ENCODE results near the gene DNAJB5.
"Not testable (repeated sequence)": the region's sequence is repeated elsewhere in the genome, so short reads cannot be mapped to it uniquely, and the experiment has no call there.

DNAJB5 gene

DNA sequence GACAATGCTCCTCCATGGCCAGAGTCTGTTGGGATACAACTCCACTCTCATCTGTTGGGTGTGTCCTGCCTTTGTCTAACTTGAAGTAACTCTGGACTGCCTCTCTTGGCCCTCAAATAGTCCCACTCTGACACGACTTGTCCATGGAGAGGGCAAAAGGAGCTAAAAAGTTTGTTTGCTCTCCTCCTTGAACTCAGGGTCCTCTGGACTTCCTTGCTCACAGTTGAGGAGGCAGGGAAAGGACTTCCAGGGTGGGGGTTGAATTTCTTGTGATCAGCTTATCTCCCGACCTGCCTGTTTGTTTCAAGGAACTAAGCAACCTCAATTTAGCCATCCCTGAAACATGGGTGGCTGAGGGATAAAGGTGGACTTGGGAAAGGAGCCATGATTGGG is 11.7 kb downstream of the DNAJB5 start:
- no peak for DNase-seq

DNA sequence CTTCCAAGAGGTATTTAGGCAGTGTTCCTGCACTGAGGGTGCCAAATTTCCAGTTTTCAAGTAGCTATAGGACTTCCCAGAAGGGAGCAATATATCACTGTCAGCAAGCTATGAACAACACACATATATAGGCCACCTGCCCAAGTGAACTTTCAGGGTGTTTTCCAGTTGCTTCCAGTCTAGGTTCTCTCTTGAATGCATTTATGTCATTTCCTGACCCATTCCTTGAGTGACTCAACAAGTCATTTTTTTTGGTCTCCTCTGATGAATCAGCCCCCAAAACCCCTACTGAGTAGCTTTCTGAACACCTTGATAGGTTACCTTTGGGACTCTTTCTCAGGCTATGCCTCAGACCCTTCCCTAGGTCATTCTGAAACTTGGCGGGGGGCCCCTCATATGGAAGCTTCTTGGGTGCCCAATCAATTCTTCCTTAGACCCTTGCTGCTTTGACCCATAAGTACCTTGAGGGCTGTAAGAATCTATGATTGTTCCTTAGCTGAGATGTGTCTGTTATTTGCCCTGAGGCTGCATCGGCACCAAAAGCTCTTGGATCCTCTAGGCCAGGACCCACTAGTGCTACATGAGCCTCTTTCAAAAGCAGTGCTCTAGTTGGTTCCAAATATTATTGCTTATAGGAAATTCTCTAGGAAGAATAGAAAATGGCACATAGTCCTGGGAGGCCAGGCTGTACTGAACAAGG is 12.4 kb downstream of the DNAJB5 start:
- DNase-seq = no peak

DNA sequence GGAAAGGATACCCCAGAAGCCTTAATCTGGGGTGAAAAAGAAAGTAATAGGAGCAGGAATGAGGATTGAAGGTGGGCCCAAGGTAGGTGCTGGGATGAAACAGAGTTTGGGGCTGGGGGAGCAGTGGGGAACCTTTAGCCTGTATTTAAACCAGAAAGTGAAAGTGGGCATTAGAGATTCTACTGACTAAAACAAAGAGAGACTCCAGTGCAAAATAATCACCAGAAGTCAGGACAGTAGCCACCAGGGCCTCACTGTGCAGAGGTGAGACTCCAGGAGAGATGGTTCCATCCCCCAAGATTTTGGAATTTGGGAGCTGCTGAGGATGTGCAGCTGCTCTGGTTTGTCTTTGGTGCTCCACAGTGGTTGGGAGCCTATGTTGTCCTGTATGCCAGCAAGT is 13.1 kb downstream of the DNAJB5 start:
- DNase-seq = no peak

DNA sequence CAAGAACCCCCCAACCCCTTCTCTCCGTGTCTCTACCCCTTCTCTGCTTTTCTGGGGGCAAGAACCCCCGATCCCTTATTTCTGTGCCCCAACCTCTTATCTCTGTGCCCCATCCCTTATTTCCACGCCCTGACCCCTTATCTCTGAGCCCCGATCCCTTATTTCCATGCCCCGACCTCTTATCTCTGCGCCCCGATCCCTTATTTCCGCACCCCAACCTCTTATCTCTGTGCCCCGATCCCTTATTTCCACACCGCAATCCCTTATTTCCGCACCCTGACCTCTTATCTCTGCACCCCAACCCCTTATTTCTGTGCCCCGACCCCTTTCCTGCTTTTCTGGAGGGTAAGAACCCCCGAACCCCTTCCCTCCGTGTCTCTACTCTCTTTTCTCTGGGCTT is 14.8 kb downstream of the DNAJB5 start:
- DNase-seq = not testable (repeated sequence)

DNA sequence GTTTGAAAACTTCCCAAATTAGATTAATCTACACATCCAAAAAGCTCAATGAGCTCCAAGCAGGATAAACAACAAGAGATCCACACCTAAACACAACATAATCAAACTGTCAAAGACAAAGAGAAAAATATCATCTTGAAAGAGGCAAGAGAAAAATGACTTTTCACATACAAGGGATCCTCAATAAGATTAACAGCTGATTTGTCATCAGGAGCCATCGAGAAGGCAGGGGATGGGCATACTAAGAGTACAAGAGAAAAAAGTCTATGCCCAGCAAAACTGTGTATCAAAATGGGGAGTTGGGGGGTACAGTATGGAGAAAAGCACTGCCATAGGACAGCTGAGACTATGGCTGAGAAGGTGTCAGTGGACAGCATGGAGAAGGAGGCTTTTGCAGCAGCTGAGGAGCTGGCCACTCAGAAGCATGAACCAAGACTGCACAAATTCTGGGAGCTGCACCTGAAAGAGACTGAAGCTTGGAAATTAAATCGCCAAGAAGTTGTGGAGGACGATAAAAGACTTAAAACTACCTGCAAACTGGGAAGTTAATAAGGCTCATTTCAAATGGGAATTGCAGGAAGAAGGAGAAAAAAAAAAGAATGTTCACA is 20.9 kb downstream of the DNAJB5 start:
- no peak for DNase-seq

DNA sequence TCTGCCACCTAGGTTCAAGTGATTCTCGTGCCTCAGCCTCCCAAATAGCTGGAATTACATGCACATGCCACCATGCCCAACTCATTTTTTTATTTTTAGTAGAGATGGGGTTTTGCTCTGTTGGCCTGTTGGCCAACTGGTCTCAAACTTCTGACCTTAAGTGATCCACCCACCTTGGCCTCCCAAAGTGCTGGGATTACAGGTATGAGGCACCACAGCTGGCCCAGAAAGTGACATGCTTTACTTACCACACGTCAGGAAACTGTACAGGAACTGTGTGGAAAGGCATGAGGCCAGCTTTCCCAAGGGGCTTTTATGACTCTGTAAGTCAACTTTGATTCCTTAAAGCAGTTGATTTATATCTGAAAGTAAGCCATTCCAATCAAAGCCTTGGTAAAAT is 25.0 kb downstream of the DNAJB5 start:
- no peak for DNase-seq

DNA sequence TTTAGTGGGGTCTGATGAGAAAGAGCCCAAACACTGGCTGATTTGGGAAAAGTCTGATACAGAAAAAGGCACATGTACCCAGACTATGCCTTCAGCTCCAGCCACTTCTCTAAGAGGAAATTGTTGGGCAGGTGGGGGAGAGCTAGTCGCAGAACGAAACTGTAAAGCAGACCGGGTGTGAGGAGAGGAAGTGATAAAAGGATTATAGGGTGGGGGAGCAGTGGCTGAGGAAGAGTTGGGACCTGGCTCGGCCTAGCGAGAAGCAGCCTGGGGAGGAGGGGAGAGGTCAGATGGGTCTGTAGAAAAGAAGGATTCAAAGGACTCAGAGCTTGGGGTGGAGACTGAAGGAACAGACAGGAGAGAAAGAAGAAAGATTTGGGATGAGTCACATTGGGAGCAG is 33.9 kb downstream of the DNAJB5 start:
- DNase-seq = not testable (repeated sequence)

DNA sequence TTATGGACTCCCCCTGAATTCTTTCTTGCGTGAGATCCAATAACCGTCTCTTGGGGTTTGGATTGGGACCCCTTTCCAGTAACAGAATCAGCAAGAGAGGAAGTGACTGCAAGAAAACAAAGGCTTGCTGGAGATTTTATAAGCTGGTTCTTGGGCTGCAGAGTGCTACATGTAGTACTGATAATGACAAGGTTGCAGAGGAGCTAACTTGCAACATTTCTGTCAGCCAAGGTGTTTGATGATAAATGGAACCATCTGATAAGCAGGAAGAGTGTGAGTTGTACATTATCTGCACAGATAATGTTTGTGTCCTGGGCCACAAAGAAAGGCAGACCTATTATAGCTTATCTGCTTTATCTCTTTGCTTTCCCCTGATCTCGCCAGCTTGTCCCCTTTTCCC is 37.1 kb downstream of the DNAJB5 start:
- DNase-seq = no peak

DNA sequence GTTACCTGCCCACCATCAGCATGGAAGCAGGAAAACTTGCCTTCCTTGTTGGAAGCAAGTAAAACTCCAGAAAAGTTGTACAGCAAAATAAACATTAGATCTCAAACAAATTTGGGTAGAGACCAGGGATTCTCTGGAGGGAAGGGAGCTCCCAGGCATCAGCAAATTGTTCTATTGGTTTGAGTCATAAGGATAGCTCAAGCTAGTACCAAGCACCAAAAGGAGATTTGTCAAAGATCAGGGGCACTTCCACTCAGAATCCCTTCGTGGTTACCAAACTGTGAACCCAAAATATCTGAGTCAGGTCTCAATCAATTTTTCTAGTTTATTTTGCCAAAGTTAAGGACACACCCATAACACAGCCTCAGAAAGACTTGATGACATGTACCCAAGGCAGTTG is 37.8 kb downstream of the DNAJB5 start:
- DNase-seq = no peak

DNA sequence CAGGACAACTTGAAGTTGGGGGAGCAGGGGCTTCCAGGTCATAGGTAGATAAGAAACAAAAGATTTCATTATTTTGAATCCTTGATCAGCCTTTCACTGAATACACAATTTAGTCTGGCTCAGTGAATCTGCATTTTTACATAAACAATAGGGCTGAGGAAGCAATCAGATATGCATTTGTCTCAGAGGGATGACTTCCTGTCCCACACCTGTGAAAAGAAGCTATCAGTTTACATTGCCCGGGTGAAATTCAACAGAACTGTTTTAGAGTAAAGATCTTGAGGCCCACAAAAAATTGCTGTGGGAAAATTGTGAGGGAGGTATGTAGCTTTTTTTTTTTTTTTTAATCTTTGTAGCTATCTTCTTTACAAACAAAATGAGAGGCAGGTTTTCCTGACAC is 38.3 kb downstream of the DNAJB5 start:
- DNase-seq = no peak

DNA sequence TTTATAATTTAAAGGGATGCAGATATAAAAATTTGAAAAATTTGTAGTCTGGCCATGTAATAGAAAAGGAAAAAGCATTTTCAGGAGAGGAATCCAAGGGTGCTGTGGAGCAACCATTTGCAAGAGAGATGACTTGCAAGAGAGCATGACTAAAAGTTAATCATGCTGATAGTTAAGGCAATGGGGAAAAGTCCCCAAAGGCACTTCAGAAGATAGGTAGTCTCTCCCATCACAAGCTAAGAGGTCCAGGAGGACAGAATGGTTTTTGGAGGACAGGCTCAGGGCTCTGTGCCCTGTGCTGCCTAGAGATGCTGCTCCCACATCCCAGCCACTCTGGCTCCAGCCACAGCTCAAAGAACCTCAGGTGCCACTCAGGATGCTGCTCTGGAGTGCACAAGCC is 38.8 kb downstream of the DNAJB5 start:
- DNase-seq = no peak

DNA sequence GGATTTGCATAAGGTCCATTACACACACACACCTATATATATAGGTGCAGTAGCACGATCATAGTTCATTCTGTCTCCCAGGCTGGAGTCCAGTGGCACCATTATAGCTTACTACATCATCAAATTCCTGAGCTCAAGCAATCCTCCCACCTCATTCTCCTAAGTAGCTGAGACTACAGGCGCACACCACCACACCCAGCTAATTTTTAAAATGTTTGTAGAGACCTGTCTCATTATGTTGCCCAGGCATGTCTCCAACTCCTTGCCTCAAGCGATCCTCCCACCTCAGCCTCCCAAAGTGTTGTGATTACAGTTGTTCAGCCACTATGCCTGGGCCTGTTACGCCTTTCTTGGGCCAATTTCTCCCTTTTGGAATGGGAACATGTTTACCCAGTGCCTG is 39.7 kb downstream of the DNAJB5 start:
- DNase-seq = no peak

DNA sequence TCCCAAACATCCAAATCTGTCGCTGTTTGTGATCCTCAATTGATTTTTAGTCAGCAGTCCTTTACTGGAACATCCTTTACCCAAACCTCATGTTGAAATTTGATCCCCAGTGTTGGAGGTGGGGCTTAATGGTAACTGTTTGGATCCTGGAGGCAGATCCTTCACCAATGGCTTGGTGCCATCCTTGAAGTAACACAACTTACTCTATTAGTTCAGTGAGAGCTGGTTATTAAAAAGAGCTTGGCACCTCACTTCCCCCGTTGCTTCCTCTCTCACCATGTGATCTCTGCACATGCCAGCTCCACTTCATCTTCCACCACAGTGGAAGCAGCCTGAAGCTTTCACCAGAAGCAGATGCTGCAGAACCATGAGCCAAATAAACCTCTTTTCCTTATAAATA is 40.3 kb downstream of the DNAJB5 start:
- no peak for DNase-seq

DNA sequence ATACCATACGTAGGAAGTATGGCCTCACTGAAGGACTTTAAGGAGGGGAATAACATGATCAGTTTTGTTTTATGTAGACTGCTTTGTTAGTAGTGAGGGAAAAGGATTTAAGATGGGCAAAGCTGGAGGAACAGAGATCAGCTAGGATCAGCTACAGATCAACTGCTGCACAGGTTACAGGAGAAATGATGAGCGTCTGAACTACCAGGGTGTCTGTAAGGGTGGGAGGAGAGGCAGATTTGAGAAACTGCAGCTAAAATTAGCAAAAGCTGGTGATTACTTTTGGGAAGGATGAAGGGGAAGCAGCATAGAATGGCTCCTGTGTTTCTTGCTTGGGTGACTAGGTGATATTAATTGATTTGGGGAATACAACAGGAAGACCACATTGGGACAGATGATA is 43.6 kb downstream of the DNAJB5 start:
- DNase-seq = no peak

DNA sequence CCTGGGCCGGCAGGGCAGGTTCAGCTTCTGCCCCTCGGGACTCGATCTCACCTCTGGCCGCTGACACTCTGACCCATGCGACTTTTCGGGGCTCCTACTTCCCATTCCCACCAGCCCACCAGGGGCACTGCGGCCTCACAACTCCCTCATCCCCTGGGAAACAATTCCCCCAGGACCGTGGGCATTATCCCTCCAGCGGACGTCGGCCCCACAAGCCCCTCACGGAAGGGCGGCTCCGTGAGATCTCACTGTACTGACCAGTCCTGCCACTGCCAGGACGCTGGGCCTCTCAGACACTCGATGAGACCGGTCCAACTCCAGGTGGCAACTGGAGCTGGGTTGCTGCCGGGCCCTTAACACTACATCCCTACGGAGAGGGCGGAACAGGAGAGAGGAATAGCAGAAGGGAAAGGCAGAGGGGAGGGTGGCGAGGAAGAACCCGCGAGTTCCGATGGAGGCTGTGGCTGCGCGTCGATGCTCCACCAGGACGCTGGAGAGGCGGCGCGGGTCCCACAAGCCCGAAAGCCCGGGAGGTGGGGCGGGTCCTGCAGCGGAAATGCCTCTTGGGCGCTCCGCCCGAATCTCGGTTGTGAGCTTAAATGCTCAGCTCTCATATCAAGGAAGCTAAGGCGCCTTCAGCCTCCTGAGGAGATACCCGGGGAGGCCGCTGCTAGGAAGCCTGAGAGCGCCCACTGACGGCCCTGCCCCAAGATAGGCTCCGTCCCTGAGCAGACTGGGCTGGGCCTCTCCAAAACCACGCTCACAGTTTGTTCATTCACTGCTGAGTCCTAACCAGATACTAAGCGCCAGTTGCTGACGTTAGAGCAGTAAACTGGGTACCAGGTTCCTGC is 46.5 kb downstream of the DNAJB5 start:
- peak; percentile 43 for DNase-seq

DNA sequence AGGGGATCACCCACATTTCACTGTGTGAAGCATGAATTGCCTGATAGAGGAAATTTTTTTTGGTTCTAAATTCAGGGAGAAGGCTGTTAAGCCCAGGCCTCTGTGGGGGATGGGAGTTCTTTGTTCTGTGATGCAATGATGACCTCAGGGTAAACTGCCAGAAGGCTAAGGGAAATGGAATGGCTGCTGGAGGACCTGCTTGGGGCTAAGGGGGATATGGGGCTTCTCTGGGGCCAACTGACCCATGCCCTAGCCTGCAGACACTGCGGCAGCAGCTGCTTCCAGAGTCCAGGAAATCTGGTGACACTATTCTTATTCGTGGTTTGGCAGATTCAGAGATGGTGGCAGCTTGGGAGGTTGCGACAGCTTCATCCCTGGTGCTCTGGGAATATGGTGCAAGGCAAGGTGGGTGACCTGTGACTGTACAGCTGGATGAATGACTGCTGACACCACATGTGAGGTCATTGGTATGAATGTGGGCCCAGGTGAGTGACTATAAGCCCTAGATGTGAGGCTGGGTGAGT is 52.6 kb downstream of the DNAJB5 start:
- no peak for DNase-seq

DNA sequence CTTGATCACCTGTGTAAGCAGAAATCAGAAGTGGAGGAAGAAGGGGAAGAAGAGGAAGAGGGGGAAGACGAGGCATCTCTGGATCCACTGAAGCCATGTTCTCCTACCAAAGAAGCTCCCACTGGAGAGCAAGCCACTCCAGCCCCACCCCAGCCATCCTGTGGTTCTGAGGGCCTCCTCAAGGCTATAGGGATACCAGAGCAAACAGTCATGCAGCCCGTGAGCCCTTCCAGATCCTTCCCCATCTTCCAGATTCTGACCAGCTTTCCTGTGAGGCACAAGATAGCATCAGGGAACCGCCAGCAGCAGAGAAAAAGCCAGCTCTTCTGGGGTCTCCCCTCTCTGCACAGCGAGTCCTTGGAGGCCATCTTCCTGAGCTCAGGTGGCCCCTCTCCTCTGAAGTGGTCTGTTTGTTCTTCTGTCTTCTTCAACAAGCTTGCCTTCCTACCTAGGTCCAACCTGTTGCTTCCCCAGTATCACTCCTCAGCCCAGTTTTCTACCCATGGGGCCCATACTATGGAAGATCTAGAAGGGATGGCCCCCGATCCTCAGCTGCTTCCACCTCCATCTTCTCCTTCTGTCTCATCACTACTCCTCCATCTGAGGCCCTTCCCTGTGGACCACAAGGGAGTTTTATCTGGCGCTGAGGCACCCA is 53.5 kb downstream of the DNAJB5 start:
- no peak for DNase-seq

DNA sequence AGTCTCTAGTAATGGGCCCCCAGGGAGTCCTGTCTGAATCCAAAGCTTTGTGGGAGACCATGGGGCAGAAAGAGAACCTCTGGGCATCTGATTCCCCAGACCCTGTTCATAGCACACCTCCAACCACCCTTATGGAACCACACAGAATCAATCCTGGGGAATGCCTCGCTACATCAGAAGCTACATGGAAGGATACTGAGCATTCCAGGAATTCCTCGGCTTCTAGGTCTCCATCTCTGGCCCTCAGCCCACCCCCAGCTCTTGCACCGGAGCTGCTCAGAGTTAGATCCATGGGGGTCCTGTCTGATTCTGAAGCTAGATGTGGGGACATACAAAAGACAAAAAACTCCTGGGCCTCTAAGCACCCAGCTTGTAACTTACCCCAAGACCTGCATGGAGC is 54.5 kb downstream of the DNAJB5 start:
- no peak for DNase-seq

All from stimulated activated CD4-positive, alpha-beta T cell treated with anti-CD3 and anti-CD28 coated beads, Interleukin-4, amount 100 ng/mL, for 1 hour (primary cell).